HG03135 (cell line): Measurements from ENCODE around the gene TM2D1.
"Not testable (repeated sequence)": the region's sequence is repeated elsewhere in the genome, so short reads cannot be mapped to it uniquely, and the experiment has no call there.

Experiments used
- ATAC-seq: cut with Tn5 transposase; IDR thresholded peaks from one replicate; pipeline ENCODE4 v1.9.1; 2021; ENCODE audit warnings: mild to moderate bottlenecking, moderate library complexity; ENCODE audit not compliant: unreplicated experiment

The TM2D1 gene

DNA sequence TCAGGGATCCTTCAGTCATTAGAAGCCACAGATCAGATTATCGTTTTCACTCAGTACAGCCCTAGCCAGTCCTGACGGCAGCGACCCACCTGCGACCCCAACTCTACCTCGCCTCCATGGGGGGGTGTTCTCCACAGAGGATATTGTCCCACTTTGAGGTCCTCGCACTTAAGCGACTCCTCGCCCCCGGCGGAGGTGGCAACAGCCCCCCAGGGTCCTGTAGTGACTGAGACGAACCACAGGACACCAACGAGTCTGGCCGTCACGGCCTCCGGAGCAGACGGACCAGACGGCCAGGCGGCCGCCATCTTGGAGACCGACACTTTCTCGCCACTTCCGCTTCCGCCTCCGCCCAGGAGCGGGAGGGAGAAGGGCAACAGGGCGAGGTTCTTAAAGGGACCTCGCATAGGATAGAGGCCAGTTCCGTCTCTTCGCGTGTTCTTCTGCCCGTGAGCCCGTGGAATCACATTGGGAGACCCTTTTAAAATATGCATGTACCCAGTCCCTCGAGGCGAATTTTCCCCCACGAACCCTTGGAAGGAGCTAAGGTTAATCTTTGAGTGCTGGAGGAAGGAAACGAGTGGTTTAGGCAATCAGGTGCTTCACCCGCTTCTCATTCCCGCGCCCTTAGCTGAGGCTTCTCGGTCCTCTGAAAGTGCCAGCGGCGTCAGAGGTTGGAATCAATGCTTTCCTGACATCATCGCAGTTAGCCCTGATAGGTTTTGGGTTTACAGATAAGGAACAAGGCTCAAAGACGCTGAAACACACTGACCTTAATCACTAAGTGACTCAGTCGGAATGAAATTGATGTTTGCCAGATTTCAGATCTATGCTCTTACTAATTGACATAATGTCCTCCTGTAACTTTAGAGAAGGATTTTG is at the start of gene TM2D1:
TSS of gene TM2D1 (minus strand) at position 329 of the 882 bp plus-strand sequence. CDS start at position 308, 21 bp downstream.
- peak; percentile 100 for ATAC-seq

DNA sequence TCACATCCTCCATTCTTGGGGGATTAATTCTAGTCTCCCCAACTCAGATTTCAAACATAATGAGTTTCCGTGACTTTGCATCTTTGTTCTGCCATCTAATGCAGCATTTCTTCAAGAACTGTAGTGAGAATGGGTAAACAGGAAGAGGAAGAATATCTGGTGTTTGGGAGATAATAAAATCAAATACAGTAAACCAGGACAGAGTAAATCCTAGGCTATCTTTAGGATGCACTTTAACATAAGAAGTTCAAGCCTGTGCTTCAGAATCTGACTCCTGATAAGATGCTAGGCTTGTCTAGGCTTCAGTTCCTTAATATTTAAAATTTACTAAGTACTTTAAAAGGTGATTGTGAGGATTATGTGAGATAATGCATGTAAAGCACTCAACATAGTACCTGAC is 45.2 kb upstream of the TM2D1 start:
- ATAC-seq, result no peak

DNA sequence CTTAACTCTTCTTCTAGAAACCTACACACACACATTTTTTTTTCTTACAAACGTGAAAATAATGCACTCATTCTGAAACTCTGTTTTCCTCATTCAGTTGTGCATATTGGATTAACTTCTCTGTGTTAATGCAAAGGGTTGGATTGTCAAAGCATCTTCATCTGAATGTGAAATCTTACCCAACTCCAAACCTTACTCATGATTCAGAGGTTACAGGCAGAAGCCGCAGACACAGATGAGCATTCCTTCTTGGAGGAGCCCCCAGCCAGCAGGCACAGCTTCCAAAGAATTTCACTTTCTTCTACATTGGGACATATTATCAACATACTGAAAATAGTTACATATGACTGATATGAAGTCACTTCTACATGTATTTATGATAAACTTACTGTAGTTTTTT is 33.0 kb upstream of the TM2D1 start:
- ATAC-seq, result no peak

DNA sequence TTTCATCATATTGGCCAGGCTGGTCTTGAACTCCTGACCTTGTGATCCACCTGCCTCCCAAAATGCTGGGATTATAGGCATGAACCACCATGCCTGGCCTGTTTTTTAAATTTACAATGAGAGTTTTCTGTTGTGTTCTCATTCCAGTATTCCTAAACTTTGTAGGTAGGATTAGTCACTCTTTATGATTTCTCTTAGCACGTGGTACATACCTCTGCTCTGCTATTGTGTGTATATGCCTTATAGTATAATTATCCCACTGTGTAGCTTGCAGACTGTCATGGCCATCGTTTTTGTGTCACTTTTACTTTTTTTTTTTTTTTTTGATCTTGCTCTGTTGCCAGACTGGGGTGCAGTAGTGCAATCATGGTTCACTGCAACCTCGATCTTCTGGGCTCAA is 31.8 kb upstream of the TM2D1 start:
- no peak for ATAC-seq

DNA sequence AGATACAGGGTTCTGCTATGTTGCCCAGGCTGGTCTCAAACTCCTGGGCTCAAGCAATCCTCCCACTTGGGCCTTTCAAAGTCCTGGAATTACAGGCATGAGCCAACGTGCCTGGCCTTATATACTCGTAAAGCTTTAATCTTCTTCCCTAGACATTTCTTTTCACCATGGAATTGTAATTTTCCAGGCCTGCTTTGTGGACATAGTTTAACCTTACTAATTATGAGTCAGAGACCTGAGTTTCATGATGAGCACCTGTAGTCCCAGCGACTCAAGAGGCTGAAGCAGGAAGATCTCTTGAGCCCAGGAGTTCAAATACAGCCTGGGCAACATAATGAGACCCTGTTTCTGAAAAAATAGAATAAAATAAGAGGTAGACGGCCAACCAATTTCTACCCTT is 29.6 kb upstream of the TM2D1 start:
- ATAC-seq, result no peak

DNA sequence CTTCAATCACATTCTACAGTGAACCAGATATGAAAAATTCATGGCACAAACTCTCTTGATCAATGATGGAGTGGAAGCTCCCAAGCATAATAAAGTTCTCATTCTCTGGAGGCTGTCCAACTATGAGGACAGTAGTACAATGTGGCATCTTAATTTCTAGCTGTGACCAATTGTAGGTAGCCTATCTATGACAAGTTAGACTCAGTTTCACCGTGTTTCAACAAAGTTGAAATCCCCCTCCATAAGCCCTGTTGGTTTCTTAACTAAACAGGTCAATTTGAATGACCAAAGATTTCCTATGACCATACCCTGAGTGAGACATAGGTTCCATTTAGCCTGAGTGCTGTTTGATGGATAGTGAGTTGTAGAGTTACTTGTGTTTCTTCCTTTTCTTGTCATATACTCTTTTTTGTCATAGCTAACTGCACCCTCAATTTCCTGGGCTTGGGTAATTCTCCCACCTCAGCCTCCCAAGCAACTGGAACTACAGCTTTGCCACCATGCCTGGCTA is 29.1 kb upstream of the TM2D1 start:
- ATAC-seq, result no peak

DNA sequence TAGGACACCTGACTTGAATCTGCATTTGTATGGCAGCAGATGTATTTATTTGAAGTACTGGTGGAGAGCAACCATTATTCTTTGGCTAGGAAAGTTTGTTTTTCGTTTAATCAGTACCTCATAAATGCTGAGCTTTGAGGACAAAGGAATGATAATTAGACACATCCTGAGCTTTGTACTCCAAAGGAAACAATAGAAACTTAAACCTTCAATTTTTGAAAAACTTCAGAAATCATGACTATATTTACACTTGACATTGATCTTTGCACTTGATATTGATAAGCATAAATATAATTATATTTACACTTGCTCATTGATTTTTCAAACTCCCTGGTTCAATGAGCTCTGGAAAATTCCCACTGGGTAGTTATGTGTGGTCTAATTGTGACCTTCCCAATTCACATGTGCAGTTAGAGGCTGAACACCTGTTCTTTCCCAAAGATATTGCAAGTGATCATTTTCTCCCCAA is 28.0 kb upstream of the TM2D1 start:
- ATAC-seq, result no peak

DNA sequence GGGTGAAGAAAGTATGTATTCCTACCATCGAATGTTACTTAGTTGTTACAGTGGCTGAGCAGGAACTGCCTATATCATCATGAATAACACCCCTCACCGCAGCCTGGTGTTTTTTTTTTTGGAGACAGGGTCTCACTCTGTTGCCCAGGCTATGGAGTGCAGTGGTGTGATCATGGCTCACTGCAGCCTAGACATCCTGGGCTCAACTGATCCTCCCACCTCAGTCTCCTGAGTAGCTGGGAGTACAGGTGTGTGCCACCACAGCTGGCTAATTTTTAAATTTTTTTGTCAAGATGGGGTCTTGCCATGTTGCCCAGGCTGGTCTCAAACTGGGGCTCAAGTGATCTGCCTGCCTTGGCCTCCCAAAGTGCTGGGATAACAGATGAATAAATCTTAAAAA is 24.6 kb upstream of the TM2D1 start:
- ATAC-seq, result no peak

DNA sequence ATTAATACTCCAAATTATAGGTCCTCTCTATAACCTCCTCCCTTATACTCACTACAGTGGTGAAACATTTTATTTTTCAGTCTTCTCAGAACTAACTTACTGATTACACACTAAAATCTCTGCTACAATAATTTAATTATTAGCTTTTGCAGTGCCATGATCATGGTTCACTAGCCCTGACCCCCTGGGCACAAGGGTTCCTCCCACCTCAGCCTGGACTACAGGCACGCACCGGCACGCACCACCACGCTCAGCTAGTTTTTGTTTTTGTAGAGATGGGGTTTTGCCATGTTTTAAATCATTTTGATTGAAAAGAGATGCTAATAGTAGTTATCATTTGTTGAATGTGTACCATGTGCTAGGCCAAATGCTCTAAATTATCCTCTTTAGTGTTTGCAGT is 23.6 kb upstream of the TM2D1 start:
- no peak for ATAC-seq

DNA sequence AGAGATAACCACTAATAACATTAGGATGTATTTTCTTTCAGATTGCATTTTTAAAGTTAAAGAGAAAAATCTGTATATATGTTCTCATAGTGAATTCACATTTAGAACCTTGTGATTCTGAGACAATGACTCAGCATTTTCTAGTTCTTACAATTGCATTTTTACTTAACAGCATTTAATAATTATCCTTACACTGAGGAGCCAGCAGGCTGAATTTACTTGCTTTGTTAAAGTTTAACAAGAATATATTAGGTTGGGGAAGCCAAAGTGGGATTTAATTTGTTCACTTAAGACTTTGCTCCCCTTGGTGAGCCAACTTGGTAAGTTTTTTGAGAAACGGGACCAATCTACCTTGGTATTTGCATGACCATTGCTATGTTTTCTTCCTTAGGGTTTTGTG is 21.9 kb upstream of the TM2D1 start:
- ATAC-seq, result no peak

DNA sequence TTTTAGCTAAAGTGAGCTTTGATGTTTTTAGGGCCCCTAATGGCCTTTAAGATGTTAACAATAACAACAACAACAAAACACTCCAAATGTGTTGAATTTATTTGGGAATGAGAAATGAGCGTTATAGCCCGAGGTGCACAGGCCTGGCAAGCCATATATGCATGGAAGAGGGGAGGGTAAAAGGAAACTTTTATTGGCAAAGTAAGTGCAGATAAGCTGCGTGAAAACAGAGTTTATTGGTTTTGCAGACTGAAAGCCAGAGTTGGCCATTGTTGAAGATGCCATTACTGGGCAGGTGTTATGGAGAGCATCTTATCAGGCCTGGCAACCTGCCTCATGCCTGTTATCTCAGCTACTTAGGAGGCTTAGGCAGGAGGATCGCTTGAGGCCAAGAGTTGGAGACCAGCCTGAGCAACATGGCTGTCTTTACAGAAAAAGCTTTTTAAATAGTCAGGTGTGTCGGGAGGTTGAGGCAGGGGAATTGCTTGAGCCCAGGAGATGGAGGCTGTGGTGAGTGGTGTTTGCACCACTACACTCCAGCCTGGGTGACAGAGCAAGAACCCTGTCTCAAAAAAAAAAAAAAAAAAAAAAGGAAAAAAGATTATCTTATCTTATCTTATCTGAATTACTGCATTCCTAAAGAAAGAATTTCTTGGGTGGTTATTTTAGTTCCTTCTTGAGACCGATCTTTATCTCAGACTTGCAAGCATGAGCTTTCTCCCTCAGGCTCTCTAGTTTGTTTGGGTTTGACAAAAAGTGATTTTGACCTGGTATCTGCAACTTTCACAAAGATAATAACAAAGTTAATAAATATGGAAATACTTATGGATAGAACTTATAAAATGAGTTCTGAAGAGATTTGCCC is 19.0 kb upstream of the TM2D1 start:
- no peak for ATAC-seq

DNA sequence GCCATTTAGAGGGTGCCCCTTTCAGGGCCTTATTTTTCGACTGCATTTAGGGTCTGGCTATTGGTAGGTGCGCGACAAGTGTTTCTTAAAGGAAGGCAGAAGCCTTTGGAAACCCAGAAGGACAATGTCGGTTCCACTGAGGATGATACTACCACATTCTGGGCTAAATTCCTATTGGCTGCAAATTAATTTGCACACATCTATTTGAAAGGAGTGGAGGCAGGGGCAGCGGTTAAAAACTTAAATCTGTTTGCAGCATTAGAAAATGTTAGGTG is 18.4 kb upstream of the TM2D1 start:
- no peak for ATAC-seq

DNA sequence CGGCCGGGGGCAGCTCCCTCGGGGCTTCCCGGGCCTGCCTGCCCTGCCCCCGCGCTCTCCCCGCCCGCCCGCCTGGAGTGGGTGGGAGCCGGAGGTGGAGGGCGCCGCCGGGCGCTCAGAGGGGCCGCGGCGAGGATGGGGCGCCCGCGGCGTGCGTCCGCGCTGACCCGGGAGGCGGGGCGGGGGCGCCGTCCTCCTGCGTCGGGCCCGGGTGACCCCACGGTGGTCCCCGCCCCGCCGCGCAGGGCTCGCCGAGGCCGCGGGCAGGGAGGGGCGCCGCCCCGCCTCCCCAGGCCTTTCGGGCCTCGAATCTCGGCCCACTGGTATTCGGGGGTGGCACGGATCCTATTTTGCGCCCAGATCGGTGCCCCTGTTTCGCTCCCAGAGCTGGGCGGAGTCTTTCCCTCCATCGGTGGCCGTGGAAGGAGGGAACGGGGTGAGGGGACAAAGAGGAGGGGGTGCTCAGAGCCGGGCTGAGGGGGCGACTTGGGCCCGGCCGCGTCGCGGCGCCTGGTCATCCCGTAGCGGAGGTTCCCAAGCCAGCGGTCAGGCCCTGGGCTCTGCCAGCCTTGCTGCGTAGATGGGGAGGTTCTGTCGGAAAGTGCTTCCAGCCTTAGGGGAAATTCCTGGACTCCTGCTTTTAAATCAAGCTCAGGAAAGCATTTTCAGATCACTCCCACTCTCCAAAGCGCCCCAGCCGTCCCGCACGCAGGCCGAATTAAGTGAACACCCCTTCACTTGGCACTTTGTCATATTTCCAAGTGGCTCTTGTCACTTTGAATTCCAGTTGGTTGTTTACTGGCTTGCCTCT is 17.9 kb upstream of the TM2D1 start:
- peak; percentile 54 for ATAC-seq

DNA sequence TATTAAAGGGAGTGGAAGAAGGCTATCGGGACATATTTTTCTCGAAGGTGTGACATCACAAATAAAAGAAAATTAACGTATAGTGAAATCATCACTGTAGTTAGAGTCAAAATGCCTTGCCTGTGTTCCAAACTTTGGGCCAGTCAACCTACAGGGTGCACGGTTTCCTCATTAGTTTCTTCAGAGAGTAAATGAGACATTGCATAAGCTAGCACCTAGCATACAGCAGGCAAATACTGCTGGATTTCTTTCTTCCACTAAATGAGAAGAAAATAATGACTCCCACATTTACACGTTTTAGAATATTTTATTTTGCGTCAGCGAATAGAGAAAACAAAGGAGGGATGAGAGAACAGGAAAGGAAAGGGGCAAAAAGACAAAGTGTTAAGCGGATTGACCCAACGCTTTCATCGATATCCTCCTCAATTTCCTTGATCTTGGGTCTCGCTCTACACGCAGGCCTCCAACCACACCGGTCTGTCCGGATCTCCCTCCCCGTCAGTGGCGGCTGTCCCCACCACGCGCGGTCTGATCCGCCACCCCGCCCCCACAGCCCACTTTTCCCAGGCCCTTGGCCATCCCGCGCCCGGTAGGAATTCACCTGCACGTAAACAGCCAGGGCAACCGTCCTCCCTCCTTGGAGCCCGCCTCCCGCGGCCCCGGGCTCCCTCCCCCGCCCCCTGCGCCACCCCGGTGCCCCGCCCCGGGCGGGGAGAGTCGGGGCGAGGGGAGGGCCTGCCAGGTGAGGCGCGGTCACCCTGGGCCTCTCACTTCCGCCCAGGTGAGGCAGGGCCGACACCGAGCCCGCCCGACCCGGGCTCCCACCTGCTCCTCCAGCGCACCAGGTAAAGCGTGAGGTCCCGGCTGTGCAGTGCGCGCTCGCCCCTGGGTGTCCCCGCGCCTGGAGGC is 17.0 kb upstream of the TM2D1 start, which contains the start of gene PATJ:
TSS of gene PATJ (plus strand) at position 770 of the 909 bp plus-strand sequence. CDS start 20,413 bp downstream, outside the sequence.
- peak; percentile 79 for ATAC-seq

DNA sequence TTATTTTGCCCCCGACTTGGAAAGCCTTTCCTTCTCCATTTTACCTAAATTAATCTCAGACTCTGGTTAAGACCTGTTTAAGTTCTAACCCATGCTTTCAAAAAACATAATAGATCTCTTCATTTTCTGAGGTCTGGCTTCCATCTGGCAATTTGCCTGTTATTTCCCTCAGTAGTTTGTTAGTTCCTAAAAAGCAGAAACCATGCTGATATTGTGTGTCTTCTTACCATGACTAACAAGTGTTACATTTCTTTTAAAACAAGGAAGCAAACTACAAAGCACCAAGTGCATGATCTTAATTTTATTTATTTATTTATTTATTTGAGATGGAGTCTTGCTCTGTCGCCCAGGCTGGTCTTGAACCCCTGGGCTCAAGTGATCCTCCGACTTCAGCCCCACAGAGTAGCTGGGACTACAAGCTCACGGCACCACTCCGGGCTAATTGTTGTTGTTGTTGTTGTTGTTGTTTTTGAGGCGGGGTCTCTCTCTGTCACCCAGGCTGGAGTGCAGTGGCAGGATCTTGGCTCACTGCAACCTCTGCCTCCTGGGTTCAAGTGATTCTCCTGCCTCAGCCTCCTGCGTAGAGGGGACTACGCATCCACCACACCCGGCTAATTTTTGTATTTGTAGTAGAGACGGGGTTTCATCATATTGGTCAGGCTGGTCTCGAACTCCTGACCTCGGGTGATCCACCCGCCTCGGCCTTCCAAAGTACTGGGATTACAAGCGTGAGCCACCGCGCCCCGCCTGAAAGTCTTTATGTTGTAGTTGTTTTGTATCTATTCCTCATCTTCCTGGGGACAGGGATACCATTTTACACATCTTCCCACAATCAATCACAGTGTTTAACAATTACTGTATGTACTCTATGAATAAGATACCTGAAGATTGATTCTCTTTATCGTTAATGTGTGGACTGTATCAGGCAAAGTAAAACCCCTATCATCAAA is 16.1 kb upstream of the TM2D1 start:
- ATAC-seq, result no peak

DNA sequence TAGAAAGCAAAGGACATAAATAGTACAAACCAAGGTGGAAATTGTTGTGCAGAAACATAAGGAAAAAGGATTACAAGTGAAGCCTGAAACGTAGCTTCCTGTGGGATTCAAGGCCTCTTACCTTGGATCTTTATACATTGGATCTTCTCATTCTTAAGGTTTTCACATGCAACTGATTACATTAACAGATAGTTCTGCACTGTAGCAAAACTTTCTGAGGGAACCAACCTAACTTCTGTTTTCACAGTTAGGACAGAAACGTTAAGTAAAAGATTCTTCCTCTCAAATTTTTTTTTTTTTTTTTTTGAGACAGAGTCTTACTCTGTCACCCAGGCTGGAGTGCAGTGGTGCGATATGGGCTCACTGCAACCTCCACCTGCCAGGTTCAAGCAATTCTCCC is 7.8 kb upstream of the TM2D1 start:
- ATAC-seq, result no peak

DNA sequence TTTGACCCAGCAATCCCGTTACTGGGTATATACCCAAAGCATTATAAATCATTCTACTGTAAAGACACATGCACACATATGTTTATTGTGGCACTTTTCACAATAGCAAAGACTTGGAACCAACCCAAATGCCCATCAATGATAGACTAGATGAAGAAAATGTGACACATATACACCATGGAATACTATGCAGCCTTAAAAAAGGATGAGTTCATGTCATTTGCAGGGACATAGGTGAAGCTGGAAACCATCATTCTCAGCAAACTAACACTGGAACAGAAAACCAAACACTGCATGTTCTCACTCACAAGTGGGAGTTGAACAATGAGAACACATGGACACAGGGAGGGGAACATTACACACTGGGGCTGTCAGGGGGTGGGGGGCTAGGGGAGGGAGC is 5.7 kb upstream of the TM2D1 start:
- ATAC-seq, result not testable (repeated sequence)

DNA sequence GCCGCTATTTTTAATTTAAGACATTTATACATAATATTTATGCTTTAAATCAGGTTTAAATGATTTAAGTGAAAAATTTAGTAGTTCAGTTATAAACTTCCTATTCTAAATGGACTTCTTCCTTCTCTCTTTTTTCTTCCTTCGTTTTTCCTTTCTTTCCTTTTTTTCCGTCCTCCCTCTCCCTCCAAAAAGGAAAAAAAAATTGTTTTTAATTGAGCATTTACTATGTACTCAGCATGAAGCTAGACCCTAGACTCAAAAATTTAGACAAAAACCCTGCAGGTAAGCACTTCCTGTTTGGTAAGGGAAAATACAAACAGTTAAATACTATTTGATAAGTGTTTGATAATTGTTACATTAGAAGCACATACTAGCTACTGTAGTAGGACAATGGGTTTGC is 2.6 kb upstream of the TM2D1 start:
- ATAC-seq, result no peak

DNA sequence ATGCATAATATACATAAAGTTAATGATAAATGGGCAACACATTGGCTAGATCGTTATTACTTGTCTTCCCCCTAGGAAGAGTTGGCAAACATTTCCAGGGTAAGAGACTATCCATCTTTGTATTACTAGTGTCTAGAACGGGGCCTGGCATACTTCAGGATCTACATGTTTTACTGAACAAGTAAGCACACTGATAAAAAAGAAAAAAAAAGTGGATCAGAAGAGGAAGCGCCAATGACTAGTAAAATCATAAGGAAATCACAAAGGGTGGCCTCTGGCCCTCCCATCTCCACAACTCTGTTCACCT is 482 bp downstream of the TM2D1 start:
- no peak for ATAC-seq
